ENCODE results near the gene LRP6.

GRCh38 chr12:12126551-12126950 lies 140.3 kb downstream of the LRP6 start:
- TF ChIP-seq CTCF (IDR thresholded peaks at IDR 0.05) = no peak
- no peak for TF ChIP-seq POLR2A (IDR thresholded peaks at IDR 0.05)

All from ovary (tissue), 3 donors.